ENCODE results near the gene XG.
"Not testable (repeated sequence)": the region's sequence is repeated elsewhere in the genome, so short reads cannot be mapped to it uniquely, and the experiment has no call there.

XG gene

GRCh38 chrX:2751874-2752300 lies at the start of gene XG:
TSS of gene XG (plus strand) at chrX:2752040. CDS start at chrX:2752275, 235 bp downstream.
- DNase-seq, result not testable (repeated sequence)

GRCh38 chrX:2703991-2704369 lies 47.9 kb upstream of the XG start:
- DNase-seq, result no peak

- no peak for DNase-seq
Measured at GRCh38 chrX:2705046-2705832, 46.6 kb upstream of the XG start.

GRCh38 chrX:2707334-2707760 lies 44.5 kb upstream of the XG start:
- peak; percentile 30 for DNase-seq

- no peak for DNase-seq
Measured at GRCh38 chrX:2708021-2708420, 43.8 kb upstream of the XG start.

- DNase-seq, result no peak
Measured at GRCh38 chrX:2708592-2709188, 43.1 kb upstream of the XG start.

GRCh38 chrX:2709556-2709955 lies 42.3 kb upstream of the XG start:
- DNase-seq, result no peak

- no peak for DNase-seq
Measured at GRCh38 chrX:2710041-2710840, 41.6 kb upstream of the XG start.

GRCh38 chrX:2711441-2711840 lies 40.4 kb upstream of the XG start:
- DNase-seq, result no peak

GRCh38 chrX:2712428-2712827 lies 39.4 kb upstream of the XG start:
- no peak for DNase-seq

GRCh38 chrX:2712890-2713840 lies 38.7 kb upstream of the XG start:
- no peak for DNase-seq

GRCh38 chrX:2714551-2714950 lies 37.3 kb upstream of the XG start:
- DNase-seq, result no peak

GRCh38 chrX:2715066-2715600 lies 36.7 kb upstream of the XG start:
- DNase-seq, result no peak

- no peak for DNase-seq
Measured at GRCh38 chrX:2717312-2717711, 34.5 kb upstream of the XG start.

GRCh38 chrX:2718821-2719220 lies 33.0 kb upstream of the XG start:
- no peak for DNase-seq

- no peak for DNase-seq
Measured at GRCh38 chrX:2719774-2720447, 31.9 kb upstream of the XG start.

GRCh38 chrX:2723286-2723879 lies 28.5 kb upstream of the XG start:
- DNase-seq, result no peak

- not testable (repeated sequence) for DNase-seq
Measured at GRCh38 chrX:2727264-2727663, 24.6 kb upstream of the XG start.

- DNase-seq, result no peak
Measured at GRCh38 chrX:2732076-2732475, 19.8 kb upstream of the XG start.

- DNase-seq, result no peak
Measured at GRCh38 chrX:2732649-2733048, 19.2 kb upstream of the XG start.

GRCh38 chrX:2733286-2733685 lies 18.6 kb upstream of the XG start:
- DNase-seq, result no peak

All from retina (tissue), 1 donor.